ENCODE results near the gene KRTAP9-4.

DNA sequence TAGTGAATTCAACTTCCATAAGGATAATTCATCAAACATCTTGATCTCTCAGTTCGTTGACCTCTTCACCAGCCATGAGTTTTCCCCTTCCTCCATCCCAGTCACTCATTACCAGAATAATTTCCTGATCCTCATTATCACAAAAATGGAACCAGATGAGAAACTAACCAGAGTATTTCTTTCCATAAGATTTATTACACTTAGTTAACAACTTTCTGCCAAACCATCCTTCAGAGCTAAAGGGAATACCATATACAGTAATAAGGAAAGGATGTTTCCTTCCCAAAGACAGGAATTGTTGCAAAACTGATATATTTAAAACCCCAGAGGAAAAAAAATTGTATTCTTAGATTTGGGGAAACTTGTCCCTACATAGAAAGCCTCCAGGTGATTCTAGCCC lies 44.5 kb downstream of the KRTAP9-4 start:
- no peak for TF ChIP-seq POLR2A (IDR thresholded peaks at IDR 0.05)
- TF ChIP-seq, protein P1, sequence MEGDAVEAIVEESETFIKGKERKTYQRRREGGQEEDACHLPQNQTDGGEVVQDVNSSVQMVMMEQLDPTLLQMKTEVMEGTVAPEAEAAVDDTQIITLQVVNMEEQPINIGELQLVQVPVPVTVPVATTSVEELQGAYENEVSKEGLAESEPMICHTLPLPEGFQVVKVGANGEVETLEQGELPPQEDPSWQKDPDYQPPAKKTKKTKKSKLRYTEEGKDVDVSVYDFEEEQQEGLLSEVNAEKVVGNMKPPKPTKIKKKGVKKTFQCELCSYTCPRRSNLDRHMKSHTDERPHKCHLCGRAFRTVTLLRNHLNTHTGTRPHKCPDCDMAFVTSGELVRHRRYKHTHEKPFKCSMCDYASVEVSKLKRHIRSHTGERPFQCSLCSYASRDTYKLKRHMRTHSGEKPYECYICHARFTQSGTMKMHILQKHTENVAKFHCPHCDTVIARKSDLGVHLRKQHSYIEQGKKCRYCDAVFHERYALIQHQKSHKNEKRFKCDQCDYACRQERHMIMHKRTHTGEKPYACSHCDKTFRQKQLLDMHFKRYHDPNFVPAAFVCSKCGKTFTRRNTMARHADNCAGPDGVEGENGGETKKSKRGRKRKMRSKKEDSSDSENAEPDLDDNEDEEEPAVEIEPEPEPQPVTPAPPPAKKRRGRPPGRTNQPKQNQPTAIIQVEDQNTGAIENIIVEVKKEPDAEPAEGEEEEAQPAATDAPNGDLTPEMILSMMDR (IDR thresholded peaks at IDR 0.05) = no peak

Measured in uterus (tissue), 2 donors.